ENCODE measurements around the gene DIP2B.

Gene DIP2B

GRCh38 chr12:50612882-50613281 is 108.1 kb downstream of the DIP2B start:
- no peak for DNase-seq (ENCODE audit: low spot score)

DNA sequence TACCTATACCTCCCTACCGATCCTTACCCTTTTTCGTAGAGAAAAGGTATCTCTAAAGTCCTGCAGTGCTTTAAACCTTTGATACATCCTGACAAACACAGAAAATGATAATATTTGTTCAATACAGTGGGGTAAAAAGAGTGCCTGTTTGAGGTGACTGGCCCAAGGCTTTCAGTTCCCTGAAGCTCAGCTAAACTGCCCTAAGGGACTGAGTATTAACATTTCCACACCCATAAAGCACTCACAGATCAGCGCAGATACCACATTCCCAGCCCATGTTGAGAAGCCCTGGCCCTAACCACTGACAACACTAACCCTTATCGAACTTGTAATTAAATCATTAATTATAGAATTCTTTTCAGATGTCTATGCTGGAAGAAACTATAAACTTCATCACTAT is 108.7 kb downstream of the DIP2B start:
- DNase-seq (ENCODE audit: low spot score) = no peak

DNA sequence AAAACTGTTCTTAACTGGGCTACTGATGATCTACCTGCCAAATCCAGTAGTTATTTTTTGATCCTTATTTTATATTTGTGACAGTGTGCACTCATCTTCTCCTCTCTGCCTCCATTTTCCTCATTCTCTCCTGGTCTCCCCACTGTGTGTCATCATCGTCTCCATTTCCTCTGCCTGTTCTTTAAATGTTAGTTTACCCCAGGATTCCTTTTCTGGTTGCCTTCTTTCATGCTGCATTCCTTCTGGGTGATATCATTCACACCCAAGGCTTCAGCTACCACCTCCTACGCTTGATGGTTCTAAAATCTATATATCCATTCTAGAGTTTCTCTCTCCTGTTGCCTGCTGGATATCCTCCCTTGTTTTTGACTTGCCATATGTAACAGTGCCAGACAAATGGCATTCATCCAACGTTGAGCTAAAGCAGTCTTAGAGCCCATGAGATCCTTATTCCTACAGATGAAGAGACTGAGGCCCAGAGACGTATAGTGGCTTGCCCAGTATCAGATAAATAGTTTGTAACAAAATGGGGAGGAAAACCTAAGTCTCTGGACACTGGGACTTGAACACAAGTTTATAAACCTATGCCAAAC is 109.5 kb downstream of the DIP2B start:
- no peak for DNase-seq (ENCODE audit: low spot score)

- DNase-seq (ENCODE audit: low spot score) = no peak
These were observed 110.5 kb downstream of the DIP2B start for GRCh38 chr12:50615145-50615906.

DNA sequence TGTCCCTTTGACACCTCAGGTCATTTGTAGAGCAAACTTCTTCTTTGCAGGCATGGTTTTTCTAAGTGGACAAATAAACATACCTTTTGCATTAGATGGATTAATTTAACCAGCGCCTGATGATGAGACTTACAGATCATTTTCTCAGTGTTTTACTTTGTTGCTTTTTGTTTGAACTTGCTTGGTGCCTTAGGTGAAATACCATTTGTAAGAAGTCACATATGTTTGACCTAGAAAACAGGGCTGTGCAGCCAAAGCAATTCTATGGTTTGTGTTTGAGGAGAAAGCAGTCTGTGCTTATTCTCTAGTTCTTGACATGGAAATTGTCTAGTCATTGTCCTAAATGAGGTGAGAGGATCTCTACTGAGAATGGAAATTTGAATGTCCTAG is 111.1 kb downstream of the DIP2B start:
- DNase-seq (ENCODE audit: low spot score) = no peak

DNA sequence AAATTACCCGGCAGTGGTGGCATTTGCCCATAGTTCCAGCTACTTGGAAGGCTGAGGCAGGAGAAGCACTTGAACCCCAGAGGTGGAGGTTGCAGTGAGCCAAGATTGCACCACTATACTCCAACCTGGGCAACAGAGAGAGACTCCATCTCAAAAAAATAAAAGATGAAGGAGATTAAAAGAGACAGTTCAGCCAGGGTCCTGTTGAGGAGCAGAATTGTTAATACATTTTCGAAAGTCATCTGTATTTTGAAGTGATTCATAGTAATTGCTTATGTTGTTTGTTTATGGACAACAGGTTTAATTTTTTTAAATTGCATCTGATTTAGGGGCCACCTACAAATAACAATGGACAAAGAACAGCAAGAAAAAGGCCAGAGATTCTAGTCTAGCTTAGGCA is 112.9 kb downstream of the DIP2B start:
- no peak for DNase-seq (ENCODE audit: low spot score)

GRCh38 chr12:50618864-50619609 is 114.3 kb downstream of the DIP2B start:
- no peak for DNase-seq (ENCODE audit: low spot score)

DNA sequence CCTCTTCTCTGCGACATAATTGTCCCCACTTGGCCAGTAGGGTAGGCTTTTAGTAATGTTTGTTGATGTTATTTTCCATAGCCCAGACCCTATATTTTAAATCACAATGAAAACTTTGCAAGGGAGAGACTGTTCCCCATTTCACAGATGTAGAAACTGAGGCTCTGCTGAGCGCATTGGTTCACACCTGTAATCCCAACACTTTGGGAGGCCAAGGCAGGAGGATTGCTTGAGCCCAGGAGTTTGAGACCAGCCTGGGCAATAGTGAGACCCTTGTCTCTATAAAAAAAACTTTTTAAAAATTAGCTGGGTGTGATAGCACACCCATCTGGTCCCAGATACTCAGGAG is 114.8 kb downstream of the DIP2B start:
- no peak for DNase-seq (ENCODE audit: low spot score)

DNA sequence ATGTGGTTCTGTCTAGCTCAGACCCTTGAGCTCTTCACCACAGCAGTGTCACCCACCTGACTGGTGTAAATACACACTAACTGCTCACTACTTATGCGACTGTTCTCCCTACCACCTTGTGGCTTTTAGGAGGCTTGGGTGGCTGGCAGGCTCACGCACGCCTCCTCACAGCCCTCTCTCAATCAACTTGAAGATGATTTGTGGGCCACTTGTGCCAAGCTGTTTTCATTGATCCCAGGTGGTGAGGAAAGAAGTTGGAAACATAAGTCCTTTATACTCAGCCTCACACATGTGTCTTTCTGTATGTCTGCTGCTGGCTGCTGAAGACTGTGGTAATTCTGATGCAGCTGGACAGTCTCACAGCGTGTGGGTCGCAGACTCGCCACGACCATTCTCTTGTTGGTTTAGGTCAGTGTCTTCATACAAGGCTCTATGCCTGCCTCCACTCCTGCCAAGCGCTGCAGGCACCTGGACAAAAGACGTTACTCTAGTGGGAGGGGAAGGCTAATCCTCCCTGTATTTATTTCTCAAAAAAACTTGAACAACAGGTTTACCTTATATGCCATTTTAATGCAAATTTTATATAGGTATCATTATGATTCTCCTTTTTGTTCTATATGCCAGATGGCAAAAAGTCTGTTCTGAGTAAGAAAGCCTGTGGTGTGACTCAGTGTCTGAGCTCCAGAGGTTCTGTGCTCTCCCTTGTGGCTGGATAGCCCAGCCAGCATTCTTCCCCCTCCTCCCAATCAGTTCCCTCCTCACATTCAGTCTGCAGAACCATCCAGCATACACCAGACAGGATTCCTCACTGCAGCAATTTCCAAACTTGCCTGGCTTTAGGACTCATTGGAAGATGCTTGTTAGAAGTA is 115.6 kb downstream of the DIP2B start:
- peak; percentile 89 for DNase-seq (ENCODE audit: low spot score)

DNA sequence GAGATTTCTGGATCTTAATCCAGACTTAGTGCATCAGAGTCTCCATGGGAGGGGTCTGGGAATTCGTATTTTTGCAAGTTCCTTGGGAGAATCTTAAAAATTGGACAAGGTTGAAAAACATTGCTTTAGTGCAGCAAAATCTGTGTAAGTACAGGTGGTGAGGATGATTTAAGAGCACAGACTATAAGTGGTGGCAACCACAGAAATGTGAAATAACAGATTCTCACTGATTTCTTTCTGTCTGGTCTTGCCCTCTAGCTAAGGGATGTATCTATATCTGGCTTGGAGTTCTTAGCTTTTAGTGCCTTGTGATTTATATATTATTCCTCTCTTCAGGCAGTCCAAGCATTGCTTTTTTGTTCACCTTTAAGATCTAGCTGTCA is 116.2 kb downstream of the DIP2B start:
- no peak for DNase-seq (ENCODE audit: low spot score)

DNA sequence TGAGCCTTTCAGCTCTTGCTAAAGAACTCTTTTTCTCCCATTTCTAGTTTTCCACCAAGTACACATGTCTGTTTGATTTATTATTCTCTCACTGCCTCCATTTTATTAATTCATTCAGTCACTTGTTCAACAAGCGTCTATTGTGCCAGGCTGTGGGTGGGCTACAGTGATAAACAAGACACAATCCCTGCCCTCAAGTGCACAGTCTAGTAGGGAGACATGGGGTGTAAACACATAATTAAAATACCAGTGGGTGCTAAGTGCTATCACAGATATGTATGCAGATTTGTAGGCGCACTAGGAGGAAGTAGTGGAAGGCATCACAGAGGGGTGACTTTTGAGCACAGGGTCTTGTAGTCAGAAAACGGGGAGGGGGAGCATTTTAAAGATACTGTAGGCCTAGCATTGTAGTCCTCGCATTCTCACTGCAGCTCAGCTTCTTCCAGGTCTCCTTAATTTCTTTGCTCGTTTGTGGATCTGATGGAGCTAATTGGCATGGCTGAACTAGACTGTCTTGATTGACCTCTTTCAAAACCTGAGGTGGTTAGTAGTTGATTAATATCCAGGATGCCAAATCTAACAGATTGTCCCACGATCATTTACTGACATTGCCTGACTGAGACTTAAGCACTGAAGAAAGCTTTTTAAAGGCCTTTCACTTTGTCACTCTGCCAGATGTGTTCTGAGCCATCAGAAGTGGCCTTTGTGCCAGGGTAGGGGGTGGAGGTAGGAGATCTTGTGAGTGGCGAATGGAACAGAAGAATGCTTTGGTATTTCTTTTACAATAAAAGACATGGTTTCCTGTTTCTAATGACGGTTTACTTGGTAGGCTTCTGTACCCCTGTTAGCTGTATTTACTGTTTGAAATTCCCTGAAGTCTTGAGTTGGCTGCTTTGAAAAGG is 116.9 kb downstream of the DIP2B start:
- no peak for DNase-seq (ENCODE audit: low spot score)

- DNase-seq (ENCODE audit: low spot score) = no peak
These were observed 120.5 kb downstream of the DIP2B start for GRCh38 chr12:50625029-50625925.

- DNase-seq (ENCODE audit: low spot score) = no peak
These were observed 121.2 kb downstream of the DIP2B start for GRCh38 chr12:50626026-50626425.

DNA sequence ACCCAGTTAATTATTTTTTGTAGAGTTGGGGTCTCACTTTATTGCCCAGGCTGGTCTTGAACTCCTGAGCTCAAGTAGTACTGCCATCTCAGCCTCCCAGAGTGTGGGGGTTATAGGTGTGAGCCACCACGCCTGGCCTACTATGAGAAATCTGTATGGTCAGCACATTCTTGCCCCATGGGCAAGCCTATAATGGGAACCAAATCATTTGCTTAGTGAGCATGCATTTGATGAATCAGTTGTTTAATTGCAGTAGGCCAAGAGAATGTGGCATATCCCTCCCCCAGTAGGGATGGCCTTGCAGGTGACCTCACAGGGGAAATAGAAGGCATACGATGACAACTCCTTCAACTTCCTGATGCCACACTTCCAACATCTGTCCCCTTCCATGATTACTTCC is 122.7 kb downstream of the DIP2B start:
- DNase-seq (ENCODE audit: low spot score) = no peak

- no peak for DNase-seq (ENCODE audit: low spot score)
These were observed 123.6 kb downstream of the DIP2B start for GRCh38 chr12:50628394-50628793.

GRCh38 chr12:50633955-50634354 is 129.2 kb downstream of the DIP2B start:
- DNase-seq (ENCODE audit: low spot score) = no peak

DNA sequence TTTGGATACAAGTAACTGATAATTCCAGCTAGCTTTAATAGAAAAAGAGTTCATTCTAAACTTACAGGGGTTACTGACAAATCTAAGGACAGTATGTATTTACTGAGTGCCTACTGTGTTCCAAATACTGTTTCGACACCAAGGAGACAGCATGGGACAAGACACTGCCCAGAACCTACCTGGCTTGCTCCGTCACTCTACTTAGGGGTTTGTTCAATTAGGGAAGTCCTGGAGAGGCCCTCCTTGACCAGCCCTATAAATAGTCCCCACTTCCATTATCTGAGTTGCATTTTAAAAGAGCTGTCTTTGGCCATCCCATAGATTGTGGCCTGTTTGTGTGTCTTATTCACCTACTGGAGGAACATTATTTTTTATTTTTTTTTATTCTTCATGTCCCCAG is 129.6 kb downstream of the DIP2B start:
- DNase-seq (ENCODE audit: low spot score) = no peak

DNA sequence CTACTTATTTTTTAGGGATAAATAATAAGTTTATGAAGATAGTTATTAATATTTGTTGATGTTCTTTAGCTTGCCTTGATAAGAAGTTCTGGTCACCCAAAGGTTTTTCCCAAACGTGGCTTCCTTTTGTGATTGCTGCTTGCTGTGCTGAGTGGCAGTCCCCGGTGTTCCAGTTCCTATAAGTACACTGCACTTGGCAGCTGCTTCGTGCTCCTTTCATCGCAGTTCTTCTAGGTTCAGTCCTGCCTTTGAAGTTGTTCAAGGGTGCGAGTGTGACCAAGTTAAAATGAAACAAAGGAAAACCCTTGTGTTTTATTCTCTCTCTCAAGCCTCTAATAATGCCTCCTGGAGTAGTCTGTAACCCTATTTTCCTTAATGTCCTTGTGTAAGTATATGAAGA is 130.6 kb downstream of the DIP2B start:
- no peak for DNase-seq (ENCODE audit: low spot score)

DNA sequence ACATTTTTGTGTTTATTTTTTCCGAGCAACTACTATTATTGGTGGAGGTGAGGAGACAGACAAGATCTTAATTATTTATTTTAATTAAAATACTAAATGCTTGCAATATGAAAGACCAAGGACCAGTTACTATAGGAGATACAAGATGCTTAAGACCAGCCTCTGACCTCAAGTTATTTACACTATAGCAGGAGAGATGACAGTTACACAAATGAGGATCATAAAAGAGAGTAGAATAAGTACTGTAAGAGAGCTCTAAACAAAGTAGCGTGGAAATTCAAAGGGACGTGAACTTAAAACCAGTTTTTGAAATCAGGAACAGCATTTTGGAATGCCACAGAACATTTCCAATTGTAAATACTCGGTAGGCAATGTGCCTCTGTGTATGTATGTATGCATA is 131.1 kb downstream of the DIP2B start:
- DNase-seq (ENCODE audit: low spot score) = no peak

DNA sequence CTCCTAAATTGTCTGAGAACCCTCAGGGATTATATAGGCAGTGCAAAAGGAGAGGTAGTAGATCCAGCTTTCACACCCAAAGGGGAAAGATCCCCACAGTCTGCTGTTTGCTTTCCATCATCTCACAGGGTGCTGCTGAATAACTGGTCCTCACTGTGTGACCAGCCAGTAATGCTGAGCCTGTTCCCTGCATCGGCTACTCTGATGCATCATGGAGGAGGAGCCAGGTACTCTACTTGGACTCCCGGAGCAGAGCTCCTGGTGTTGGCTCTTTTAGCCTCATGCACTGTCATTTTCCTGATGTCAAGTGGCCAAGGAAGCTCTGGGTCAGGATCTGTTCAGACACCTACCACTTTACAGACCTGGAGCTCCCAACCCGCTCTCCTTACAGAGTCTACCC is 131.7 kb downstream of the DIP2B start:
- no peak for DNase-seq (ENCODE audit: low spot score)
